Measurements from ENCODE around the gene C11orf68. TPM values are rescaled to one million over a fixed set of nuclear protein-coding genes. Genes with fewer than 3 reads are reported as not detected.

The C11orf68 gene
- 10.7 and 11.7 TPM in 2 replicates for total RNA-seq (2014; rRNA removed; shearing (Covaris generic))
- total RNA-seq (2022), result 26.2 and 28.1 TPM in 2 replicates
- Bru-seq, nascent RNA, result percentile 57 among the genes with signal in this experiment
- BruChase-seq, experiment 1, labeled RNA remaining after a 6-hour chase, result percentile 53 among the genes with signal in this experiment
- BruChase-seq, experiment 2, labeled RNA remaining after a 2-hour chase, result percentile 66 among the genes with signal in this experiment
- long read RNA-seq, transcript C11orf68-201 (2 exons, 1,619 nt), result minor isoform, 12 of 46 reads
- long read RNA-seq, transcript C11orf68-202 (2 exons, 1,559 nt), result major isoform, 29 of 46 reads
- long read RNA-seq, transcript C11orf68-203 (1 exons, 1,528 nt), result minor isoform, 5 of 46 reads
- long read RNA-seq, partial matches to known transcripts, result 0 of 46 reads
- long read RNA-seq, other reads (novel, unspliced or antisense), result 0 of 46 reads

DNA sequence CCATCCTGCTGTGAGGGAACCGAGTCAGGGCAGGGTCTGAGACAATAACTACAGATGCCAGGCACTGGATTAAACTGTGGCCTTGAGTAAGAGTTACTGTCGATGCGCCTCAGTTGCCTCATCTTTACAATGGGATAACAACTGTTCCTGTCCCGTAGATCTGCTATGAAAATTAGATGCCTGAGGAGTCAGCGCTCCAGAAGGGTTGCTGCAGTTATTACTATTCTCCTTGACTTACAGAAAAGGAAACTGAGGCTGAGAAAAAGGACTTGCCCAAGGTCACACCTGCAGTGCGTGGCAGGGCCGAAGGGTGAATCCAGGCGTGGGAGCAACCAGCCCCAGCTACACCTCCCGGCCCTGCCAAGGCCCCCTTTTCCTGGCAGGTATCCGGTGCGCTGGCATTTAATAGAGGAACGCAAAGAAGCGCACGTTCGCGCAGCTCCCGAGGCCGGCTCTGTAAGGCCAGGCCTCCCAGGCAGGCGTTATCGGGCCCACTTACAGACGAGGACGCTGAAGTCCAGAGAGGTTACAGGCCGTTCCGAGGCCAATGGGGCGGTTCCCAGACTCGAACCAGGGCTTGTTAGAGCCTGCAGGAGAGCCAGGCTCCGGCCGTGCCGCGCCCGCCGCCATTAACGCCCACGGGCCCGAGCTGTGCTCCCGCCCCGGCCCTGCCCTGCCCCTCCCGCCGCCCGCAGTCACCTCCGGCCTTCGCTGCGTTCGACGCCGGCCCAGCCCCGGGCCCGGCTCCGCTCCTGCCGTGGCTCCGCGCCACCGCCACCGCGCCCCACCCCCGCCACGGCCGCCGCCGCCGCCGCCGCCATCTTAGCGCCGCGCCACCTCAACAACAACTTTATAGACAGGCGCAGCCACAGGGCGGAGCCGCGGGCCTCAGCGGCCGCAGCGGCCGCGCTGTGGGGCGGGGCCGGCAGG, at the start of gene C11orf68:
C11orf68 (minus strand) TSS at position 852 of the 930 bp plus-strand sequence; CDS start at position 821, 31 bp downstream.
- Histone ChIP-seq H3K36me3 (ENCODE audit: insufficient read depth, low read length) (peaks cover 8% of the 10 kb centered on the region; the same call in 1 of the 2 replicates), H2AFZ (ENCODE audit: low read length) (peak within 1 kb of the TSS; percentile 33), H3K79me2 (ENCODE audit: insufficient read depth, low read depth, low read length) (peaks cover 11% of the 10 kb centered on the region; the same call in 1 of the 2 replicates), H3K4me3 (ENCODE audit: low read depth, low read length, poor library complexity, severe bottlenecking) (peak within 1 kb of the TSS; percentile 85), H3K4me1 (ENCODE audit: insufficient read depth, low read length, poor library complexity, severe bottlenecking) (peaks cover 22% of the 10 kb centered on the region), H3K9me3 (ENCODE audit: low read length) (no peaks in the 10 kb centered on the region), H4K20me1 (ENCODE audit: insufficient read depth, low read length) (no peaks in the 10 kb centered on the region), H3K9me2 (ENCODE audit: insufficient read depth, low read length) (no peaks in the 10 kb centered on the region), H3K4me2 (ENCODE audit: low read length) (peak within 1 kb of the TSS; percentile 94), H3K27ac (ENCODE audit: low read depth, low read length, poor library complexity, severe bottlenecking) (peak within 1 kb of the TSS; percentile 54)
- BruUV-seq (replicated peaks), result TSS peak; percentile 63
- no peak for TF ChIP-seq EZH2phosphoT487 (IDR thresholded peaks at IDR 0.05; ENCODE audit: borderline replicate concordance, low read depth, low read length)
- TF ChIP-seq CTCF (conservative IDR thresholded peaks at IDR 0.05; ENCODE audit: low read length), result no peak
- DNase-seq (ENCODE audit: low spot score), result no peak
- intact Hi-C loops (cut with micrococcal nuclease; ENCODE audit: unreplicated experiment), result loop anchor here (1.0 to 2.0 kb wide), 4 partner anchors 18 to 84 kb away; partner anchors contain the start of genes BANF1, CCDC85B, CFL1 and EIF1AD
- POLR2A ChIA-PET, result interaction anchor here (0.6 kb wide), 1 partner anchor 68 kb away, joined by 3 read pairs; no protein-coding TSS in a partner anchor
- CTCF ChIA-PET (ENCODE audit: unreplicated experiment), result no interaction called here

- no TSS peak for BruUV-seq (replicated peaks)
- ChIA-PET CTCF (ENCODE audit: unreplicated experiment) (no interaction called here), POLR2A (interaction anchor here (0.6 kb wide), 1 partner anchor 32 kb away, joined by 3 read pairs; no protein-coding TSS in a partner anchor)
- Histone ChIP-seq H2AFZ (ENCODE audit: low read length) (no peak overlapping the region), H4K20me1 (ENCODE audit: insufficient read depth, low read length) (peaks cover 3% of the 10 kb centered on the region; the same call in 1 of the 2 replicates), H3K27ac (ENCODE audit: low read depth, low read length, poor library complexity, severe bottlenecking) (no peak overlapping the region), H3K9me3 (ENCODE audit: low read length) (no peaks in the 10 kb centered on the region), H3K79me2 (ENCODE audit: insufficient read depth, low read depth, low read length) (peaks cover 18% of the 10 kb centered on the region), H3K4me2 (ENCODE audit: low read length) (no peak overlapping the region), H3K36me3 (ENCODE audit: insufficient read depth, low read length) (peaks cover 74% of the 10 kb centered on the region), H3K4me3 (ENCODE audit: low read depth, low read length, poor library complexity, severe bottlenecking) (no peak overlapping the region), H3K4me1 (ENCODE audit: insufficient read depth, low read length, poor library complexity, severe bottlenecking) (peaks cover 9% of the 10 kb centered on the region), H3K9me2 (ENCODE audit: insufficient read depth, low read length) (no peaks in the 10 kb centered on the region)
- intact Hi-C loops (cut with micrococcal nuclease; ENCODE audit: unreplicated experiment), result no loop called here
- TF ChIP-seq EZH2phosphoT487 (IDR thresholded peaks at IDR 0.05; ENCODE audit: borderline replicate concordance, low read depth, low read length) (no peak), CTCF (conservative IDR thresholded peaks at IDR 0.05; ENCODE audit: low read length) (no peak)
- DNase-seq (ENCODE audit: low spot score), result no peak
These were observed 48.6 kb upstream of the C11orf68 start for GRCh38 chr11:65967329-65967934.
